H1 (cell line): ENCODE measurements around the gene SPTBN4. TPM values are rescaled to one million over a fixed set of nuclear protein-coding genes. Genes with fewer than 3 reads are reported as not detected.

Experiments
- CTCF ChIA-PET: fragments of 300-600 bp; sonication (Branson Sonifier 250); formaldehyde crosslinking; loops from one replicate; lab custom pipeline; 2021; ENCODE audit not compliant: partially characterized antibody; lab: Charles Lee
- POLR2A ChIA-PET: fragments of 300-600 bp; sonication (Branson Sonifier 250); formaldehyde crosslinking; loops from one replicate; lab custom pipeline; 2021; ENCODE audit warnings: inconsistent platforms; ENCODE audit not compliant: partially characterized antibody; lab: Charles Lee
- DNase-seq, 2 experiments: peaks; one replicate each; pipeline versions ENCODE4 v3.0.0 to v3.0.0-alpha.2; 2010 to 2022; ENCODE audit warnings: low spot score in 2 of 2, low read depth in 1 of 2, mixed read lengths in 1 of 2
- FAIRE-seq: peaks from 2 replicates; lab custom pipeline; 2011; peaks lifted over from hg19 to GRCh38; lab: Jason Lieb, UNC
- H2AFZ ChIP-seq: 2 replicates; pipeline ENCODE4 v1.8.1; 2012; ENCODE audit warnings: low read length, inconsistent platforms
- H2AK5ac ChIP-seq: 2 replicates; pipeline ENCODE4 v1.6.1; 2013; ENCODE audit warnings: low read depth, low read length
- H2BK120ac ChIP-seq: replicated peaks from 2 replicates; pipeline ENCODE3; 2013; ENCODE audit warnings: low read depth, low read length, inconsistent platforms
- H2BK12ac ChIP-seq: 2 replicates; pipeline ENCODE4 v1.6.1; 2013; ENCODE audit warnings: low read depth, low read length
- H2BK15ac ChIP-seq: 2 replicates; pipeline ENCODE4 v1.6.1; 2013; ENCODE audit warnings: low read length
- H2BK20ac ChIP-seq: 2 replicates; pipeline ENCODE4 v1.6.1; 2013; ENCODE audit warnings: low read length
- H2BK5ac ChIP-seq: 2 replicates; pipeline ENCODE4 v1.6.1; 2013; ENCODE audit warnings: low read depth, low read length
- H3K14ac ChIP-seq: 2 replicates; pipeline ENCODE4 v1.6.1; 2013; ENCODE audit warnings: inconsistent platforms; ENCODE audit not compliant: insufficient read length
- H3K18ac ChIP-seq: 2 replicates; pipeline ENCODE4 v1.6.1; 2013; ENCODE audit warnings: low read length; ENCODE audit errors: extremely low read depth
- H3K23ac ChIP-seq: 2 replicates; pipeline ENCODE4 v1.6.1; 2013; ENCODE audit warnings: inconsistent platforms; ENCODE audit not compliant: insufficient read length
- H3K23me2 ChIP-seq: 2 replicates; pipeline ENCODE4 v1.6.1; 2013; ENCODE audit warnings: low read depth, low read length
- H3K27ac ChIP-seq: 2 replicates; pipeline ENCODE4 v1.6.1; 2011; ENCODE audit warnings: low read depth, low read length, inconsistent platforms
- H3K27me3 ChIP-seq, 4 experiments: replicated peaks in 1 of 4; 1 replicate in 1 of 4; 2 replicates in 3 of 4; pipeline versions ENCODE4 v1.6.1 to v1.8.1; 2011 to 2013; ENCODE audit warnings: low read length in 3 of 4, mild to moderate bottlenecking in 3 of 4, inconsistent platforms in 2 of 4, mixed read lengths in 2 of 4, moderate library complexity in 1 of 4; ENCODE audit not compliant: control insufficient read depth in 3 of 4, insufficient read depth in 3 of 4; ENCODE audit errors: extremely low read depth in 1 of 4
- H3K36me3 ChIP-seq, 4 experiments: 2 replicates each; pipeline versions ENCODE4 v1.6.1 to v1.8.1; 2011 to 2013; ENCODE audit warnings: mild to moderate bottlenecking in 4 of 4, low read length in 3 of 4, moderate library complexity in 2 of 4, control low read depth in 1 of 4, inconsistent platforms in 1 of 4; ENCODE audit not compliant: insufficient read depth in 4 of 4, control insufficient read depth in 2 of 4
- H3K4ac ChIP-seq: replicated peaks from 2 replicates; pipeline ENCODE3; 2013; ENCODE audit warnings: low read length, low read depth, mixed read lengths, inconsistent platforms; ENCODE audit not compliant: insufficient read length
- H3K4me1 ChIP-seq, 4 experiments: replicated peaks in 1 of 4; 1 replicate in 1 of 4; 2 replicates in 3 of 4; pipeline versions ENCODE4 v1.6.1 to v1.8.1; 2011 to 2013; ENCODE audit warnings: low read length in 3 of 4, inconsistent platforms in 2 of 4, mixed read lengths in 1 of 4; ENCODE audit not compliant: insufficient read depth in 4 of 4, control insufficient read depth in 3 of 4
- H3K4me2 ChIP-seq, 2 experiments: 2 replicates each; pipeline versions ENCODE4 v1.6.1 to v1.8.1; 2011 to 2013; ENCODE audit warnings: low read depth in 2 of 2, low read length in 2 of 2, control low read depth in 1 of 2, inconsistent platforms in 1 of 2, mild to moderate bottlenecking in 1 of 2; ENCODE audit not compliant: insufficient read depth in 1 of 2
- H3K4me3 ChIP-seq, 4 experiments: fragments of 200-600, 300-600 bp in 1 of 4; sonication (generic), shearing (Covaris generic), sonication (Bioruptor Twin) in 1 of 4; 2 replicates each; pipeline versions ENCODE4 v1.5.1 to v1.8.1; 2011 to 2016; ENCODE audit warnings: low read length in 4 of 4, low read depth in 3 of 4, control low read depth in 2 of 4, inconsistent platforms in 2 of 4, mild to moderate bottlenecking in 2 of 4, mixed read lengths in 1 of 4, moderate library complexity in 1 of 4; ENCODE audit not compliant: insufficient read depth in 2 of 4; ENCODE audit errors: extremely low read depth in 1 of 4
- H3K56ac ChIP-seq: replicated peaks from 2 replicates; pipeline ENCODE3; 2013; ENCODE audit warnings: low read depth, mild to moderate bottlenecking, mixed read lengths, low read length, inconsistent platforms; ENCODE audit not compliant: insufficient read length
- H3K79me1 ChIP-seq: 2 replicates; pipeline ENCODE4 v1.6.1; 2013; ENCODE audit warnings: low read depth, low read length, control low read depth
- H3K79me2 ChIP-seq, 2 experiments: 2 replicates each; pipeline versions ENCODE4 v1.6.1 to v1.8.1; 2012 to 2013; ENCODE audit warnings: low read length in 2 of 2, mild to moderate bottlenecking in 2 of 2, inconsistent platforms in 1 of 2; ENCODE audit not compliant: insufficient read depth in 2 of 2, control insufficient read depth in 1 of 2
- H3K9ac ChIP-seq, 4 experiments: replicated peaks in 1 of 4; 1 replicate in 1 of 4; 2 replicates in 3 of 4; pipeline versions ENCODE4 v1.6.1 to v1.8.1; 2011 to 2013; ENCODE audit warnings: low read depth in 3 of 4, low read length in 3 of 4, control low read depth in 2 of 4, mild to moderate bottlenecking in 2 of 4, moderate library complexity in 2 of 4, inconsistent platforms in 1 of 4; ENCODE audit errors: extremely low read depth in 1 of 4
- H3K9me3 ChIP-seq, 2 experiments: 2 replicates each; pipeline versions ENCODE4 v1.6.1 to v1.8.1; 2012 to 2013; ENCODE audit warnings: mild to moderate bottlenecking in 2 of 2, moderate library complexity in 2 of 2, control low read depth in 1 of 2, inconsistent platforms in 1 of 2, low read depth in 1 of 2, low read length in 1 of 2, mixed read lengths in 1 of 2; ENCODE audit not compliant: insufficient read depth in 2 of 2
- H4K20me1 ChIP-seq, 2 experiments: replicated peaks in 1 of 2; 2 replicates each; pipeline versions ENCODE3 to v1.8.1; 2011 to 2013; ENCODE audit warnings: inconsistent platforms in 2 of 2, low read length in 2 of 2, mild to moderate bottlenecking in 1 of 2; ENCODE audit not compliant: insufficient read depth in 2 of 2, control insufficient read depth in 1 of 2
- H4K5ac ChIP-seq: 2 replicates; pipeline ENCODE4 v1.6.1; 2013; ENCODE audit warnings: low read length, low read depth, mixed read lengths, inconsistent platforms; ENCODE audit not compliant: insufficient read length
- H4K8ac ChIP-seq: 2 replicates; pipeline ENCODE4 v1.8.0; 2013; ENCODE audit warnings: mild to moderate bottlenecking, moderate library complexity, low read length, inconsistent platforms; ENCODE audit not compliant: insufficient read depth; ENCODE audit errors: extremely low read depth
- H4K91ac ChIP-seq: replicated peaks from 2 replicates; pipeline ENCODE3; 2013; ENCODE audit warnings: low read length, mixed read lengths, inconsistent platforms; ENCODE audit not compliant: insufficient read length
- GABPA ChIP-seq: IDR thresholded peaks from 2 replicates; pipeline ENCODE4 v1.6.1; 2011; ENCODE audit warnings: mild to moderate bottlenecking, low read length, moderate library complexity, borderline replicate concordance; ENCODE audit not compliant: insufficient read depth
- SIN3A ChIP-seq, 2 experiments: IDR thresholded peaks in 1 of 2; conservative IDR thresholded peaks in 1 of 2; 2 replicates each; pipeline ENCODE4 v1.6.1; 2011 to 2012; ENCODE audit warnings: low read length in 2 of 2, improper control_type of control experiment in 1 of 2, low read depth in 1 of 2, mild to moderate bottlenecking in 1 of 2
- TAF1 ChIP-seq: IDR thresholded peaks from 2 replicates; pipeline ENCODE4 v1.6.1; 2011; ENCODE audit warnings: mild to moderate bottlenecking, low read depth, low read length
- TEAD4 ChIP-seq: IDR thresholded peaks from 2 replicates; pipeline ENCODE4 v1.6.1; 2012; ENCODE audit warnings: low read depth, low read length, inconsistent platforms, mixed read lengths
- WGBS, 2 experiments: shearing (Covaris generic) in 1 of 2; methylation state at CpG; one replicate each; pipeline versions ENCODE4 v1.1.6 to v1.1.7; 2013 to 2015; ENCODE audit warnings: low lambda C conversion rate in 2 of 2, mixed read lengths in 2 of 2, inconsistent platforms in 1 of 2, low coverage in 1 of 2, missing lambda C conversion rate in 1 of 2; ENCODE audit not compliant: insufficient replicate concordance in 2 of 2, insufficient coverage in 1 of 2, insufficient read length in 1 of 2; ENCODE audit errors: extremely low coverage in 1 of 2, missing lambda C conversion rate in 1 of 2; 5-methylcytosine and 5-hydroxymethylcytosine counted together
- polyA plus RNA-seq, 7 experiments: library from polyadenylated mRNA; depleted of rRNA in 3 of 7; stranded (reverse) in 5 of 7; unstranded in 2 of 7; fragments of >200 nt in 5 of 7; fragments of 200-250 nt in 2 of 7; gene quantifications; 1 replicate in 5 of 7; 2 replicates in 1 of 7; 4 replicates in 1 of 7; pipeline versions ENCODE4 v1.2.1 to v1.2.3, GENCODE V29; 2011 to 2013; ENCODE audit warnings: missing spikeins in 2 of 7, mixed read lengths in 2 of 7
- total RNA-seq: library from RNA; stranded (reverse); fragmentation: NEBNext Ultra II Directional; extraction: Animal tissue kit (Norgen Biotek cat#: 25700); gene quantifications from 2 replicates; pipeline ENCODE4 v1.2.1, GENCODE V29; 2021
- TF ChIP-seq, protein P1 (sequence below), 3 experiments: IDR thresholded peaks; 1 replicate in 2 of 3; 2 replicates in 1 of 3; pipeline versions ENCODE4 v1.5.1 to v1.6.1; 2011; ENCODE audit warnings: low read length in 3 of 3, mild to moderate bottlenecking in 3 of 3, inconsistent platforms in 2 of 3, low read depth in 1 of 3, moderate library complexity in 1 of 3; ENCODE audit not compliant: insufficient read depth in 1 of 3; ENCODE audit errors: control extremely low read depth in 1 of 3

SPTBN4 gene
- total and polyA plus RNA-seq, 2 of the 8 experiments (the other 6 are each of a cell fraction or from before 2014, with no cell fraction given), result 1.9 to 3.0 TPM

DNA sequence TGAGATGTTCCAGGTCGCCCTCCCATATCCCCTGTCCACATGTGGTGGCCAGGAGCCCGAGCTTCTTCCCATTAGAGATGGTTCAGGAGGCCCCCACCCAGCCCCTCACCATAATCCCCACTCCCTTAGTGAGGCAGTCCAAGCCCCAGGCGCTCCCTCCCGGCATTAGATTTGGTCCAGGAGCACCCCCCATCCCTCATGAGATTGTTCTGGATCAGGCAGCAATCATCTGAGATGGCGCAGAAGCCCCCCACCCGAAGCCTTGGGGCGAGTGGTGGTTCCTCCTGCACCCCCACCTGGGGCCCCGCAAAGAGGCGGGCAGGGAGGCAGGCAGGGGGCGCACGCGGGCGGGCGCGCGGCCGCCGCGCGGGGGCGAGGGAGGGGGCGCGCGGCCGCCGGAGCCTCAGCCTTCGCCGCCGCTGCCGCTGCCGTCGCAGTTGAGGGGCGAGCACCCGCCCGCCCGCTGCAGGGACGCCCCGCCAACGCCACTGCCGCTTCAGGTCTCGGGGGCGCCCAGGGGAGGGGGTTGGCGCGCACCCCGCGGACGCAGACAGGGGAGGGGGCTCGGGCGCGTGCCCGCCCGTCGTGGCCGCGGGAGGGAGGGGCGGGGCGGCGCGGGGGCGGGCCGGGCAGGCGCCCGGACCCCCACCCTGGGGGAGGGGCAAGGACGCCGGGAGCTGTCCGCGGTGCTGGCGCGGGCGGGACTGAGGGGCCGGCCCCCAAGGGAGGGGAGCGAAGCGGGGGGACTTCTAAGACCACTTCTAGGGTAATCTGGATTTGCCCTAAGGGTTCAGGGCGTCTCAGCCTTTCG, 63.5 kb downstream of the SPTBN4 start:
- Histone ChIP-seq H3K27me3 (peaks cover 0 to 4% (median 0%) of the 10 kb centered on the region in 4 experiments; a peak in 2 of 7 replicates), H3K18ac (no peak overlapping the region; the same call in 1 of the 2 replicates), H2BK20ac (no peak overlapping the region), H3K56ac (no peak overlapping the region), H3K9me3 (peaks cover 0 to 3% of the 10 kb centered on the region in 2 experiments; a peak in 1 of 4 replicates), H3K4me1 (peaks cover 0 to 7% (median 4%) of the 10 kb centered on the region in 4 experiments; a peak in 6 of 7 replicates), H3K9ac (no peak overlapping the region), H3K79me1 (no peaks in the 10 kb centered on the region), H3K23ac (no peak overlapping the region), H2BK15ac (no peak overlapping the region), H2BK5ac (no peak overlapping the region), H3K4me2 (peak overlapping the region; percentile 55 to 64), H2BK12ac (no peak overlapping the region), H3K14ac (no peak overlapping the region), H3K79me2 (no peaks in the 10 kb centered on the region), H4K5ac (peak overlapping the region; percentile 68), H3K27ac (no peak overlapping the region; the same call in 1 of the 2 replicates), H4K91ac (peak overlapping the region; percentile 15), H4K20me1 (no peaks in the 10 kb centered on the region), H3K4ac (no peak overlapping the region), H2AFZ (no peak overlapping the region), H3K23me2 (peaks cover 9% of the 10 kb centered on the region), H3K36me3 (no peaks in the 10 kb centered on the region), H2AK5ac (no peak overlapping the region), H3K4me3 (peak overlapping the region in 3 of 4 experiments; percentile 26 to 62 (median 56); a peak in 7 of 8 replicates), H2BK120ac (no peak overlapping the region), H4K8ac (peak overlapping the region; percentile 31; the same call in 1 of the 2 replicates)
- FAIRE-seq (no peak), DNase-seq (peak in 1 of 2 experiments; percentile 92)
- 4% methylated on average over 5 of the region's 75 CpGs; no CpG with 5 or more reads in 1 of the 2 experiments for WGBS, 2 experiments
- POLR2A ChIA-PET, result interaction anchor here (0.7 to 1.0 kb wide), 2 partner anchors 83 to 474 kb away, joined by 3 to 4 read pairs; no protein-coding TSS in a partner anchor
- TF ChIP-seq, protein P1, sequence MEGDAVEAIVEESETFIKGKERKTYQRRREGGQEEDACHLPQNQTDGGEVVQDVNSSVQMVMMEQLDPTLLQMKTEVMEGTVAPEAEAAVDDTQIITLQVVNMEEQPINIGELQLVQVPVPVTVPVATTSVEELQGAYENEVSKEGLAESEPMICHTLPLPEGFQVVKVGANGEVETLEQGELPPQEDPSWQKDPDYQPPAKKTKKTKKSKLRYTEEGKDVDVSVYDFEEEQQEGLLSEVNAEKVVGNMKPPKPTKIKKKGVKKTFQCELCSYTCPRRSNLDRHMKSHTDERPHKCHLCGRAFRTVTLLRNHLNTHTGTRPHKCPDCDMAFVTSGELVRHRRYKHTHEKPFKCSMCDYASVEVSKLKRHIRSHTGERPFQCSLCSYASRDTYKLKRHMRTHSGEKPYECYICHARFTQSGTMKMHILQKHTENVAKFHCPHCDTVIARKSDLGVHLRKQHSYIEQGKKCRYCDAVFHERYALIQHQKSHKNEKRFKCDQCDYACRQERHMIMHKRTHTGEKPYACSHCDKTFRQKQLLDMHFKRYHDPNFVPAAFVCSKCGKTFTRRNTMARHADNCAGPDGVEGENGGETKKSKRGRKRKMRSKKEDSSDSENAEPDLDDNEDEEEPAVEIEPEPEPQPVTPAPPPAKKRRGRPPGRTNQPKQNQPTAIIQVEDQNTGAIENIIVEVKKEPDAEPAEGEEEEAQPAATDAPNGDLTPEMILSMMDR (IDR thresholded peaks at IDR 0.05; ENCODE audit: control extremely low read depth in 1 of 3, insufficient read depth in 1 of 3, low read depth in 1 of 3, low read length in 3 of 3), result peak; percentile 35 to 63 (median 43)
- TF ChIP-seq GABPA (no peak), TAF1 (0 out of 2 replicates have a peak, but pooled peaks have one; percentile 15), TEAD4 (no peak), SIN3A (conservative IDR thresholded peaks at IDR 0.05 in 1 of 2, IDR thresholded peaks at IDR 0.05 in 1 of 2; ENCODE audit: low read depth in 1 of 2, low read length in 2 of 2) (peak; percentile 52 to 88; a peak in 1 of 4 replicates)
- CTCF ChIA-PET, result interaction anchor here (0.6 to 2.7 kb wide), 16 partner anchors 10 to 1758 kb away, joined by 3 to 10 read pairs (median 3); partner anchors contain the start of gene LTBP4
